Measurements from ENCODE around the gene ATXN1.

The ATXN1 gene

DNA sequence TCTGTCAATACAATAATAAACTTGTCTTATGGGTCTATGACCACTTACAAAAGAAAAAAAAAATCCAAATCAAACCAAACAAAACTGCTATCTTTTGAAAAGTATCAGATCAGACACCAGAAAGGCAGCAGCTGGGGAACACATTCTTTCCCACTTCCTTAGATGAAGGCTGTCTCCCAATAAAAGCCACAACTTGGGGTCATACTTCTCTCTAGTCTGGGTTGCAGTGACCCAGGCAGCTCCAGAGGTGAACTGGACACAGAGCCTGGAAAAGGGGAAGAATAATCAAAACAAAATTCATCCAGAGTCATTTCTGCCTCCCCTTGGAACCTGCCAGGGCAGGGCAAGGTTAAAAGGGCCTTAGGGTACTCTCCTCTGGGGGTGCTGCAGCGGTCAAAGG is 19.1 kb downstream of the ATXN1 start:
- no peak for DNase-seq
- ATAC-seq: no peak

- DNase-seq (no peak), ATAC-seq (peak; percentile 95)
Measured at GRCh38 chr6:16741112-16742016, 19.9 kb downstream of the ATXN1 start.

DNA sequence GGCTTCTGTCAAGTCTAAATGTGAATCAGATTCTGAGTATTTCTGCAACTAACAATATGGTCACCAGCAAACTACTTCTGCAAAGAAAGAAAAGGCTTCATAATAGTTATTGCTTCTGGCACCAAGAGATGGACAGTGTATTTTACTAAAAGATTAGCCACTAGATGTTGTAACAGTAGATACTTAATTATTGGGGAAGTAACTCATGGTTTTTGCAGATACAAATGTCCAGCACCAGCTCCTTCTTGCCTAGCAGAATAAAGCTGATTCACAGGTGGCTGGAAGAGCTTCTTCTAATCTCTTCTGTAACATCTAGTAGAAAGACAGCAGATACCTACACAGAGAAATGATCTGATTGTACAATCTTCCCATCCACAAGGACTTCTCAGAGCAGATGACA is 21.2 kb downstream of the ATXN1 start:
- ATAC-seq: no peak
- no peak for DNase-seq

DNA sequence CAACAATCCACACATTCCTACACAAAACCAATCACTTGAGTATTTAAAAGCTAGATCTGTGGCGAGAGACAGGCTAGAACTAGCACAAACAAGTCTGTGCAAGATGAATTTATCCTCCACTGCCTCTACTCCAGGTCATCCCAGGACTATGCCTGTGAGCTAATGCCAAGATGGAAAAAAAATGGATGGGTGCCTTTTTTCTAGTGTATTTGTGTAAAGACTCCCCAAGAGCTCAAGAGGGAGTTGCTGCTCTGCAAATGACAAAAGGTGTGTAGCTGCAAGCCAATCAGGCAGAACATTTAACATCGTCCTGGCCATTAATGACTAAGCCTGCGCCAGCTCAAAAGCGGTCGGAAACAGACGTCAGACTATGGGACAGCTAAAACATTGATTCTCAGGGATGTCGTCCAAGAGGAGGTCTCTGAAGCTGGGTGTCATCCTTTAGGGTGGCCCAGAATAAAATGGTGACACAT is 21.9 kb downstream of the ATXN1 start:
- ATAC-seq (no peak), DNase-seq (no peak)

DNA sequence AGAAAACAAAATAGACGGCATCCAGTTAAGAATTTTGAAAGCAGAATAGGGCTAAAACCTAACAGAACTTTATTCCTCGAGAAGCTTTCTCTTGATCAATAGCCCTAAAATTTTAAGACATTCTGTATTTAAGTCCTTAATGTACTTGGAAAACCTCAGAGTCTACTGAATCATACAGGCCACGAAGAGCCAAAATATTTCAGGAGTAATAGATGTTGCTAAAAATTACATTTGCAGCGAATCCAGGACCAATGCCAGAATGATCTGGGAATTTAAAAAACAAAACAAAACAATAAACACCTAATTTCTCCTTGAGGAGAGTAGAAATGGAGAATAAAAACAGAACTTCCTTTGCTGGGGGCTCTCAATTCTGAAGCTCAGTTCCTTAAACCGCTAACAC is 23.3 kb downstream of the ATXN1 start:
- ATAC-seq (no peak), DNase-seq (no peak)

GRCh38 chr6:16736856-16737775 is 24.1 kb downstream of the ATXN1 start:
- no peak for ATAC-seq

GRCh38 chr6:16735014-16735413 is 26.2 kb downstream of the ATXN1 start:
- ATAC-seq (no peak), DNase-seq (no peak)

More at GRCh38 chr6:16736856-16737775, 24.1 kb downstream of the ATXN1 start:
- no peak for DNase-seq

DNA sequence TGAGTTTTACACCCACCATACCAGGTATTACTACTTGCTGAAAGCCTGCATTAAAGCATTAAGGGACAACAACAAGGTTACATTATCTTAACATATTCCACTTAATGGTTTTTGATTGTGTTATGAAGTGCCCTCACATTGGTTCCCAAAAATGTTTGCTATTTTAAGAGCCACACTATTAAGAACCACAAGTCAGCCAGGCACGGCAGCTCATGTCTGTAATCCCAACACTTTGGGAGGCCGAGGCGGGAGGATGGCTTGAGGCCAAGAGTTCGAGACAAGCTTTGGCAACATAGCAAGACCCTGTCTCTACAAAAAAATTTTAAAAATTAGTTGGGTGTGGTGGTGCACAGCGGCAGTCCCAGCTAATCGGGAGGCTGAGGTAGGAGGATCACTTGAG is 28.2 kb downstream of the ATXN1 start:
- ATAC-seq: no peak
- DNase-seq: no peak

DNA sequence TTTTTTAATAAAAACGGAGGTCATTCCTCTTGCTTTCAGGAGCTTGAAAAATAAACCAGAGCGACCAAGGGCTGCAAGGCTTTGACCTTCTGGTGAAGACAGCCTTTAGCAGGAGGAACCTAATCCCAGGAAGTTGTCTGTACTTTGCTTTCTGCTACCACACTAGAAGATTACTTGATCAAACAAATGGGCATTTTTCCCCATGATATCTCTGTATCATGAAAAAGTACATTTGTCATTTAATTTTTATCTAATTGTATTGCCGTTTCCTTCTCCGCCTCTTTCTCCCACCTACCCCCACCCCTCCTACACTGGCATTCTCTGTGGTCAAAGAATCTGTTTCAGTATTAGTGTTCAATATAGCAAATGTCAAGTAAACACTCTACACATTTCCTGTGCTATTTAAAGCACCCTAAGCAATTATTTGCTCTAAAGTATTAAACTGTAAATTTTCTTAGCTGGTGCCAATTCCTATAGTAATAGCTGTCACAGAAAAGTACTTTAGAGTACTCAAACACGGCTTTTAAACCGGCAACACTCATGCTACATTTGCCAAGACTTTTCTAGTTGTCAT is 29.7 kb downstream of the ATXN1 start:
- DNase-seq: peak; percentile 34
- peak; percentile 76 for ATAC-seq

- no peak for DNase-seq
- ATAC-seq: no peak
Measured at GRCh38 chr6:16730738-16731477, 30.4 kb downstream of the ATXN1 start.

- no peak for ATAC-seq
- DNase-seq: no peak
Measured at GRCh38 chr6:16729744-16730143, 31.5 kb downstream of the ATXN1 start.

- ATAC-seq: peak; percentile 31
- no peak for DNase-seq
Measured at GRCh38 chr6:16729183-16729691, 32.0 kb downstream of the ATXN1 start.

DNA sequence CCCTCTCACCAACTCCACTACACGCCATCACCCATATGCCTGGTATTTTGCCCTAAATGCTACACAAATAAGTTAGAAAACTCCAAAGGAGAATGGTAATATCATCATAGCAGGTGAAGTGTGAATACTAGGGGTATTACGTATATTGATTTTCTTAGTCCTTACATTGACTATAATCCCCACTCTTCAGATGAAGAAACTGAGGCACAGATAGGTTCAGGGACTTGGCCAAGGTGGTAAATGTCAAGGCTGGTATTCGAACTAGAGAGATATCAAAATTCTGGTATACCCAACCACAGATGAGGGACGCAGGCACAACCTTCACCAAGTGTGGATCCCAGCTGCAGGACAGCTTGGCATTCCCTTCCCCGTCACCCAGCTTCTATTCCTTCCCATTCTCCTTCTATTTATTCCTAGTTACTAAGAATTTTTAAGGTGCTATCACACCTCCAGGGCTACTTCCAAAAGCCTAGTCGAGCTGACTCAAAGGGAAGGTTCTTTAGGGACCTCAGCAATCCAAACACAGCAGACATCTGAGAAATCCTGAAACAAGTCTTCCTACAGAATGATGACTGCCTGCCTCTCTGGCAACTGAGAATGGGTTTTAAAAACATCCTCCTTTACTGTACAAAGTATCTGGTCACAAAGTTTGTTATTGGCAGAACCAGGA is 32.6 kb downstream of the ATXN1 start:
- DNase-seq: no peak
- no peak for ATAC-seq

DNA sequence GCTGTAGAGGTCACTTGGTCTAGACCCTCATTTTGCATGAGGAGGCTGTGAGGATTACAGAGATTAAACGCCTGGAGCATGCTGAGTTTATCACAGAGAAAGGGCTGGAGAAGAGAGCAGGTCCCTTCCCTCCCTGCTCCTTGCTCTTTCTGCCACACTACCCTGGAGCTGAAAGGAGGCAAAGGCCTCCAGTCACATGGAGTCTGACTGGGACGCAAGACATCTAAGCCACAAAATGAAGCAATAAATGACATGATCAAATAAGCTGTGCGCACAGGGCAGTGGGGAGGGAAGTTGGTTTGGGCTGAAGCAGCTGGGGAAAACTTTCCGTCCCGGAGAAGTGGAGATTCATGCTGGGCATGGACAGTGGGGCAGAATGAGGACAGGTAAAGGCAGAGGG is 33.3 kb downstream of the ATXN1 start:
- DNase-seq (no peak), ATAC-seq (no peak)

- no peak for ATAC-seq
Measured at GRCh38 chr6:16725145-16725864, 36.0 kb downstream of the ATXN1 start.

DNA sequence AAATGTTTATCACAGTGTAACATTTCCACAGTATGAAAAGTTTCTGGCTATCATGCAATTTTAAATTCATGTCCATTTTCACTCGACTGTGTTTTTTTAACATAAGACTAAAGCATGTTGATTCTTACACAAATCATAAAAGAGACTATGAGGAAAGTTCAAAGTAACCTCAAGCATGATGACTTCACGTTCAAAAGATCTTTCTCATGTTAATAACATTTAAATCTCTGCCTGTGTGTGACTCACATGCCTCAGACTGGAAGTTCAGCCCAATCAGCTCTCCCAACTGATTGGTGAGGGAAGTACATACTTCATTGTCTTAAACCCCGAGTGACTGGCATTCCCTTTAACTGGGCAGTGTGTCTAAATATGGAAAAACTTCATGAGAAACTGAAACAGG is 37.4 kb downstream of the ATXN1 start:
- DNase-seq: no peak
- peak; percentile 85 for ATAC-seq

More at GRCh38 chr6:16725145-16725864, 36.0 kb downstream of the ATXN1 start:
- DNase-seq: no peak

DNA sequence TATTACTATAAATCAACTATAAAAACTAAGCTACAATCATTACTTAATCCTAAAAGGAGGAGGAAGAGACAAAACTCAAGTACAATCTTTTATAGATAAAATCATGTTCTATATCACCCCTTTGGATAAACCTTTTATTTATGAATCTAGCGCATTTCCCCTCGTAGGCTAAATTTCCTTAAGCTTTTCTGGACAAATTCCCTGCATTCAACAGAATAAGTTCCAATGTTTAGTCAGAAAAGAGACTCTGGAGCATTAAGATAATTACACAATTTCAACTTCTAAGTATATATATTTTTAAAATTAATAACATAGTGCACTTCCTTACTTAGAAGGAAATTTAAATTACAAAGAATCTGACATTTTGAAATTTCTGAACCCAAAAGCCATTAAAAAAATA is 37.9 kb downstream of the ATXN1 start:
- ATAC-seq (no peak), DNase-seq (no peak)

DNA sequence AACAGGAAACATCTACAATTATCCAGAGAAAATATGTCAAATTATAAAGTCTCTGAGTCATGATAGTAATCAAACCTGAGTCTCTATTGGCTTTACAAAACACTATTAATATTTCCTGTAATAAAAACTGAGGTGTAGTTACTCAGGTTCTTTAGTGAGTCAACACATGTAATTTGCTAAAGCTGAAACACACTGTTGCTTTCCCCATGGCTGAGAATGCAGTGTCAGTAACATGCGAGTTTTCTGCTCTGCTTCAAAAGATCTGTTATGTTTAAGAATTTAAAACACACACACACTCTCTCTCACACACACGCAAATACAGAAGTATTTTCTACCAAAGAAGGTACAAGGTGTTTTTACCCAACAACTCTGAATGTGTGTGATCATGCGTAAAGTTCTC is 38.6 kb downstream of the ATXN1 start:
- ATAC-seq (no peak), DNase-seq (no peak)

DNA sequence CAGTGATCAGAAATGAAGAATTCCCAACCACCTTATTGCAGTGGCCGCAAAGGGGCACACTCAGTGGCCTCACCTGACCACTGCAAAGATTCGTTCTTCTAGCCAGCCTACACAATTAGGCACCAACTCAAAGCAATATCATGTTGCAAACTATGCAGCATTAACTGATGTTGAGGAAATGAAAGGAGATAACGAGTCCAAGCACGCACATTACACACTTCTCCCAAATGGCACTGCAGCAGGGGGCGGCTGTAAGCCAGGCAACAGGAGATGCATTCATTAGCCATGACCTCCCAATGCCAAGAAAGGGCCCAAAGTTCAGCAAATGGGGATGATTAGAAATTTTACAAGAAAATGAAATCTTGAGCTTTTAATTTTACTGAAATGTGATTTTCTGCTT is 39.3 kb downstream of the ATXN1 start:
- DNase-seq (no peak), ATAC-seq (no peak)

DNA sequence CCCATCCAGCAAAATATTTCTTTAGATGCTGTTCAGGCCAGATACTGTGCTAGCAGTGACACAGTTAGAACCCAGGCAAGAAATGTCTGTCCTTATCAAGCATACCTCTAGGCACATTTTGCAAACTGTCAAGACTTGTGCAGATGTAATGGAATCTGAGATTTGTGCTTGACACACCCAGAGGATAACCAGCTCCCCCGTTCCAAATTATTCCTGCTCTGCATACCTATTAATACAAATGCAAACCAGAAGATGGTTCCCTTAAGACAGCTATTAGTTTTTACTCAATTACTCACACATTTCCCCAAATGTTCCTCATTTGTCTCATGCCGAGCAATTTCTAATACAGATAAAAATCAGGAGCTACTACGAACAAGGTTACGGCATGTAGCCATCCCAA is 40.4 kb downstream of the ATXN1 start:
- DNase-seq (no peak), ATAC-seq (no peak)
